Body of pancreas (tissue), 4 donors: ENCODE results near the gene APOB. TPM values are rescaled to one million over a fixed set of nuclear protein-coding genes. Genes with fewer than 3 reads are reported as not detected.

ENCODE experiments used
- ATAC-seq: fragments of 150-250 bp; one replicate; pipeline ENCODE4 v1.9.1; 2016
- DNase-seq, 4 donors: peaks; one replicate each; pipeline ENCODE4 v3.0.0-alpha.2; 2019
- H3K27ac ChIP-seq, 4 donors: fragments of 200-600 bp; sonication (generic); 1 replicate in 3 of 4; 2 replicates in 1 of 4; pipeline versions ENCODE4 v1.5.1 to v1.6.1; 2016 to 2019; ENCODE audit warnings: mild to moderate bottlenecking in 1 of 4, mixed read lengths in 1 of 4, moderate library complexity in 1 of 4
- H3K27me3 ChIP-seq, 2 donors: fragments of 200-600 bp; sonication (generic); one replicate each; pipeline ENCODE4 v1.6.0; 2016; ENCODE audit warnings: mild to moderate bottlenecking in 1 of 2
- H3K36me3 ChIP-seq, 2 donors: fragments of 200-600 bp; sonication (generic); replicated peaks in 1 of 2; 2 replicates each; pipeline ENCODE4 v1.5.1; 2016; ENCODE audit warnings: low read depth in 2 of 2; ENCODE audit not compliant: insufficient read depth in 1 of 2
- H3K4me1 ChIP-seq: fragments of 200-600 bp; sonication (generic); one replicate; pipeline ENCODE4 v1.6.0; 2016
- H3K4me3 ChIP-seq, 2 donors: fragments of 200-600 bp; sonication (generic); 1 replicate in 1 of 2; 2 replicates in 1 of 2; pipeline ENCODE4 v1.5.1; 2016 to 2019
- H3K9me3 ChIP-seq, 3 donors: fragments of 200-600 bp; sonication (generic); 1 replicate in 2 of 3; 2 replicates in 1 of 3; pipeline ENCODE4 v1.5.1; 2016
- POLR2A ChIP-seq, 3 donors: fragments of 450-650 bp; IDR thresholded peaks; one replicate each; pipeline ENCODE4 v1.6.1; 2016; ENCODE audit warnings: antibody characterized with exemption in 3 of 3, mild to moderate bottlenecking in 2 of 3
- WGBS, 2 donors: methylation state at CpG; one replicate each; pipeline ENCODE4 v1.1.5; 2017; 5-methylcytosine and 5-hydroxymethylcytosine counted together
- intact Hi-C: fragments of 100-400 bp; cut with DNase I; formaldehyde crosslinking; loops from one replicate; pipeline ENCODE4 v1.15.1; 2023
- total RNA-seq, 2 donors: library from RNA; depleted of rRNA; stranded (reverse); fragments of >200 nt; gene quantifications; one replicate each; pipeline ENCODE4 v1.1.0, GENCODE V29; 2016
- TF ChIP-seq, protein P1 (sequence below), 7 experiments: fragments of 450-650 bp in 4 of 7; fragments of 200-600 bp in 3 of 7; sonication (generic) in 3 of 7; IDR thresholded peaks; one replicate each; pipeline ENCODE4 v1.5.1; 2016 to 2019; ENCODE audit warnings: antibody characterized with exemption in 7 of 7

Gene APOB, protein sequence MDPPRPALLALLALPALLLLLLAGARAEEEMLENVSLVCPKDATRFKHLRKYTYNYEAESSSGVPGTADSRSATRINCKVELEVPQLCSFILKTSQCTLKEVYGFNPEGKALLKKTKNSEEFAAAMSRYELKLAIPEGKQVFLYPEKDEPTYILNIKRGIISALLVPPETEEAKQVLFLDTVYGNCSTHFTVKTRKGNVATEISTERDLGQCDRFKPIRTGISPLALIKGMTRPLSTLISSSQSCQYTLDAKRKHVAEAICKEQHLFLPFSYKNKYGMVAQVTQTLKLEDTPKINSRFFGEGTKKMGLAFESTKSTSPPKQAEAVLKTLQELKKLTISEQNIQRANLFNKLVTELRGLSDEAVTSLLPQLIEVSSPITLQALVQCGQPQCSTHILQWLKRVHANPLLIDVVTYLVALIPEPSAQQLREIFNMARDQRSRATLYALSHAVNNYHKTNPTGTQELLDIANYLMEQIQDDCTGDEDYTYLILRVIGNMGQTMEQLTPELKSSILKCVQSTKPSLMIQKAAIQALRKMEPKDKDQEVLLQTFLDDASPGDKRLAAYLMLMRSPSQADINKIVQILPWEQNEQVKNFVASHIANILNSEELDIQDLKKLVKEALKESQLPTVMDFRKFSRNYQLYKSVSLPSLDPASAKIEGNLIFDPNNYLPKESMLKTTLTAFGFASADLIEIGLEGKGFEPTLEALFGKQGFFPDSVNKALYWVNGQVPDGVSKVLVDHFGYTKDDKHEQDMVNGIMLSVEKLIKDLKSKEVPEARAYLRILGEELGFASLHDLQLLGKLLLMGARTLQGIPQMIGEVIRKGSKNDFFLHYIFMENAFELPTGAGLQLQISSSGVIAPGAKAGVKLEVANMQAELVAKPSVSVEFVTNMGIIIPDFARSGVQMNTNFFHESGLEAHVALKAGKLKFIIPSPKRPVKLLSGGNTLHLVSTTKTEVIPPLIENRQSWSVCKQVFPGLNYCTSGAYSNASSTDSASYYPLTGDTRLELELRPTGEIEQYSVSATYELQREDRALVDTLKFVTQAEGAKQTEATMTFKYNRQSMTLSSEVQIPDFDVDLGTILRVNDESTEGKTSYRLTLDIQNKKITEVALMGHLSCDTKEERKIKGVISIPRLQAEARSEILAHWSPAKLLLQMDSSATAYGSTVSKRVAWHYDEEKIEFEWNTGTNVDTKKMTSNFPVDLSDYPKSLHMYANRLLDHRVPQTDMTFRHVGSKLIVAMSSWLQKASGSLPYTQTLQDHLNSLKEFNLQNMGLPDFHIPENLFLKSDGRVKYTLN (N-terminal part only)
- under 1 TPM; 0.66 to 0.78 TPM for total RNA-seq

- Histone ChIP-seq H3K9me3 (no peaks in the 10 kb centered on the region), H3K4me3 (no peak within 1 kb of the TSS), H3K27ac (no peak within 1 kb of the TSS), H3K36me3 (no peaks in the 10 kb centered on the region), H3K4me1 (peaks cover 20% of the 10 kb centered on the region), H3K27me3 (peaks cover 0 to 12% of the 10 kb centered on the region in 2 donors)
- peak in 2 of 4 donors; percentile 29 to 34 for DNase-seq
- no peak for ATAC-seq
- WGBS, 2 donors = 19 to 27% methylated on average over 20 to 51 of the region's 51 CpGs
- TF ChIP-seq, protein P1, sequence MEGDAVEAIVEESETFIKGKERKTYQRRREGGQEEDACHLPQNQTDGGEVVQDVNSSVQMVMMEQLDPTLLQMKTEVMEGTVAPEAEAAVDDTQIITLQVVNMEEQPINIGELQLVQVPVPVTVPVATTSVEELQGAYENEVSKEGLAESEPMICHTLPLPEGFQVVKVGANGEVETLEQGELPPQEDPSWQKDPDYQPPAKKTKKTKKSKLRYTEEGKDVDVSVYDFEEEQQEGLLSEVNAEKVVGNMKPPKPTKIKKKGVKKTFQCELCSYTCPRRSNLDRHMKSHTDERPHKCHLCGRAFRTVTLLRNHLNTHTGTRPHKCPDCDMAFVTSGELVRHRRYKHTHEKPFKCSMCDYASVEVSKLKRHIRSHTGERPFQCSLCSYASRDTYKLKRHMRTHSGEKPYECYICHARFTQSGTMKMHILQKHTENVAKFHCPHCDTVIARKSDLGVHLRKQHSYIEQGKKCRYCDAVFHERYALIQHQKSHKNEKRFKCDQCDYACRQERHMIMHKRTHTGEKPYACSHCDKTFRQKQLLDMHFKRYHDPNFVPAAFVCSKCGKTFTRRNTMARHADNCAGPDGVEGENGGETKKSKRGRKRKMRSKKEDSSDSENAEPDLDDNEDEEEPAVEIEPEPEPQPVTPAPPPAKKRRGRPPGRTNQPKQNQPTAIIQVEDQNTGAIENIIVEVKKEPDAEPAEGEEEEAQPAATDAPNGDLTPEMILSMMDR (IDR thresholded peaks at IDR 0.05) = no peak
- no peak for TF ChIP-seq POLR2A (IDR thresholded peaks at IDR 0.05)
- intact Hi-C loops = loop anchor here (5.0 kb wide), 1 partner anchor 273 kb away; no protein-coding TSS in a partner anchor
These were observed at the start of gene APOB for GRCh38 chr2:21043744-21044532. APOB (minus strand) TSS chr2:21044073; CDS start chr2:21043945, 128 bp downstream.

- WGBS, 2 donors = 14 to 23% methylated on average over 3 of the region's 3 CpGs
- Histone ChIP-seq H3K4me1 (no peaks in the 10 kb centered on the region), H3K9me3 (no peaks in the 10 kb centered on the region), H3K27me3 (no peaks in the 10 kb centered on the region), H3K36me3 (no peaks in the 10 kb centered on the region), H3K27ac (no peak overlapping the region), H3K4me3 (no peak overlapping the region)
- TF ChIP-seq POLR2A (IDR thresholded peaks at IDR 0.05) = no peak
- TF ChIP-seq, protein P1 (IDR thresholded peaks at IDR 0.05) = no peak
- intact Hi-C loops = no loop called here
- DNase-seq (no peak), ATAC-seq (no peak)
These were observed 48.5 kb upstream of the APOB start for GRCh38 chr2:21092308-21092869.

DNA sequence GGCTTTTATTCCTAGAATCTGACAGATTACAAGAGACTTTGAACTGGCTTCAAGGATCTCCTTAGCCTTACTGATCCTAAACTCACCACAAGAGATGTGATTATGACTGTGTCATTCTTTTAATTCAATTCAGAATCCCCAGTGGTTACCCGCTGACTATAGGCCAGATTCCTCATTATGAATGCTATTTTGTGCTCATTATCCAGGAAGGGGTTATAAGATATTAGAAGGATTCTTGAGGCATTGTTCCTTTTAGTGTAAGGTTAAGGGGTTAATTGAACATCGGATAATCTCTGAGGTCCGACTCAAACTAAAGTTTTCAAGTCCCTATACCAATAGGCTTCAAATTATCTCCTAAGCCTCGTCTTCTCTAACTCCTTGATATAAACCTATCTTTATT is 40.5 kb upstream of the APOB start:
- Histone ChIP-seq H3K9me3 (no peaks in the 10 kb centered on the region), H3K27me3 (no peaks in the 10 kb centered on the region), H3K27ac (no peak overlapping the region), H3K4me3 (no peak overlapping the region), H3K36me3 (no peaks in the 10 kb centered on the region), H3K4me1 (no peaks in the 10 kb centered on the region)
- DNase-seq (no peak), ATAC-seq (no peak)
- TF ChIP-seq, protein P1 (IDR thresholded peaks at IDR 0.05) = no peak
- no peak for TF ChIP-seq POLR2A (IDR thresholded peaks at IDR 0.05)
- WGBS, 2 donors = 54 to 65% methylated on average over 4 of the region's 4 CpGs
- intact Hi-C loops = no loop called here

DNA sequence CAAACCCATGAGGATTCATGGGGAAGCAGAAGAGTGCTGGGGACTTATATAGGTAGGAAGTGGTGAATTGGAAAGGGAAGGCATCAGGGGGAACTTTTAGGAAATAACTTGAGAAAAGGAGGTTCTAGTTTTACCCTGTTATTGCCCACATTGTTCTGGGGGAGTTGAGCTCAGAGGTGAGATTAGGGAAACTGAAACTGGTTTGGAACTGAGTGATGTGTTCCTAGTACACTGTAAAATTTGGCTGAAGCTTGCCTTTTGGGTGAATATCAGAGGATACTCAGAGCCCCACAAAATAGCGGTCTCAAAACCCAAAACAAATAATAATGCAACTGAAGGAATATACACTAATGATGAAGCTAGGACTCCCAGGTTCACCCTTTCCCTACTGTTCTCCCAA is 39.6 kb upstream of the APOB start:
- no peaks in the 10 kb centered on the region for H3K27me3 ChIP-seq
- H3K4me1 ChIP-seq = no peaks in the 10 kb centered on the region
- intact Hi-C loops = no loop called here

More for the DNA sequence above, 39.6 kb upstream of the APOB start:
- WGBS, 2 donors = 84 to 90% methylated on average over 1 of the region's 1 CpG
- TF ChIP-seq, protein P1 (IDR thresholded peaks at IDR 0.05) = no peak
- no peak for TF ChIP-seq POLR2A (IDR thresholded peaks at IDR 0.05)
- DNase-seq (no peak), ATAC-seq (no peak)
- Histone ChIP-seq H3K27ac (no peak overlapping the region), H3K4me3 (no peak overlapping the region), H3K36me3 (no peaks in the 10 kb centered on the region), H3K9me3 (no peaks in the 10 kb centered on the region)
